ENCODE data around the gene KIRREL1.

- TF ChIP-seq POLR2AphosphoS5 (IDR thresholded peaks at IDR 0.05; ENCODE audit: low read depth, low read length) (no peak), REST (IDR thresholded peaks at IDR 0.05; ENCODE audit: insufficient read depth in 1 of 2, low read depth in 2 of 2, low read length in 1 of 2) (no peak), CTCF (IDR thresholded peaks at IDR 0.05) (no peak), SIN3A (IDR thresholded peaks at IDR 0.05; ENCODE audit: borderline replicate concordance, insufficient read depth, low read depth, low read length) (no peak), TCF7L2 (IDR thresholded peaks at IDR 0.05; ENCODE audit: low read depth, low read length) (no peak)
Measured at GRCh38 chr1:158075078-158075477, 81.6 kb downstream of the KIRREL1 start.

All from Panc1 (cell line).